ENCODE data around the gene SERPINB6.
"Not testable (repeated sequence)": the region's sequence is repeated elsewhere in the genome, so short reads cannot be mapped to it uniquely, and the experiment has no call there.

Gene SERPINB6

GRCh38 chr6:2971420-2972218, at the start of gene SERPINB6:
SERPINB6 (minus strand) TSS chr6:2971567; CDS start chr6:2959332, 12,235 bp downstream.
- peak; percentile 36 to 49 for DNase-seq

- DNase-seq = no peak
These were observed 48.5 kb upstream of the SERPINB6 start for GRCh38 chr6:3019749-3020320.

- DNase-seq = no peak
These were observed 47.7 kb upstream of the SERPINB6 start for GRCh38 chr6:3019065-3019464.

GRCh38 chr6:3017304-3017703, 45.9 kb upstream of the SERPINB6 start:
- no peak for DNase-seq

- DNase-seq = no peak
These were observed 45.3 kb upstream of the SERPINB6 start for GRCh38 chr6:3016473-3017280.

GRCh38 chr6:3015144-3015543, 43.8 kb upstream of the SERPINB6 start:
- no peak for DNase-seq

- DNase-seq = no peak
These were observed 43.3 kb upstream of the SERPINB6 start for GRCh38 chr6:3014675-3015066.

GRCh38 chr6:3013901-3014674, 42.7 kb upstream of the SERPINB6 start:
- no peak for DNase-seq

- DNase-seq = peak; percentile 66 to 67
These were observed 42.1 kb upstream of the SERPINB6 start for GRCh38 chr6:3013486-3013885.

GRCh38 chr6:3011592-3011991, 40.2 kb upstream of the SERPINB6 start:
- DNase-seq = no peak

- no peak for DNase-seq
These were observed 39.8 kb upstream of the SERPINB6 start for GRCh38 chr6:3011158-3011557.

- no peak for DNase-seq
These were observed 38.6 kb upstream of the SERPINB6 start for GRCh38 chr6:3009930-3010329.

- not testable (repeated sequence) for DNase-seq
These were observed 37.4 kb upstream of the SERPINB6 start for GRCh38 chr6:3008712-3009265.

GRCh38 chr6:3007571-3007970, 36.2 kb upstream of the SERPINB6 start:
- no peak for DNase-seq

GRCh38 chr6:3006476-3006875, 35.1 kb upstream of the SERPINB6 start:
- no peak for DNase-seq

GRCh38 chr6:3005874-3006273, 34.5 kb upstream of the SERPINB6 start:
- no peak for DNase-seq

GRCh38 chr6:3005077-3005476, 33.7 kb upstream of the SERPINB6 start:
- no peak for DNase-seq

GRCh38 chr6:3003226-3003625, 31.9 kb upstream of the SERPINB6 start:
- not testable (repeated sequence) for DNase-seq

GRCh38 chr6:3001773-3002293, 30.5 kb upstream of the SERPINB6 start:
- DNase-seq = peak; percentile 87 to 93

- DNase-seq = no peak
These were observed 29.9 kb upstream of the SERPINB6 start for GRCh38 chr6:3001146-3001772.
